GM06990 (cell line): Measurements from ENCODE around the gene FANCL.
"Not testable (repeated sequence)": the region's sequence is repeated elsewhere in the genome, so short reads cannot be mapped to it uniquely, and the experiment has no call there.

Experiments used
- DNase-seq: peaks from one replicate; pipeline ENCODE4 v3.0.0-alpha.2; 2011; ENCODE audit not compliant: insufficient read length; ENCODE audit errors: extremely low read depth
- H3K27me3 ChIP-seq: replicated peaks from 2 replicates; pipeline ENCODE4 v1.6.0; 2011; ENCODE audit warnings: low read length; ENCODE audit not compliant: control insufficient read depth, insufficient read depth
- H3K36me3 ChIP-seq: 2 replicates; pipeline ENCODE4 v1.5.1; 2011; ENCODE audit warnings: low read length; ENCODE audit not compliant: control insufficient read depth, insufficient read depth
- H3K4me3 ChIP-seq: replicated peaks from 2 replicates; pipeline ENCODE4 v1.5.1; 2011; ENCODE audit warnings: low read depth, mild to moderate bottlenecking, control low read depth, low read length
- TF ChIP-seq, protein P1 (sequence below): IDR thresholded peaks from 2 replicates; pipeline ENCODE4 v1.5.1; 2011; ENCODE audit warnings: low read length, control low read depth, mild to moderate bottlenecking, inconsistent platforms; ENCODE audit not compliant: insufficient read depth, poor library complexity, severe bottlenecking

Gene FANCL

DNA sequence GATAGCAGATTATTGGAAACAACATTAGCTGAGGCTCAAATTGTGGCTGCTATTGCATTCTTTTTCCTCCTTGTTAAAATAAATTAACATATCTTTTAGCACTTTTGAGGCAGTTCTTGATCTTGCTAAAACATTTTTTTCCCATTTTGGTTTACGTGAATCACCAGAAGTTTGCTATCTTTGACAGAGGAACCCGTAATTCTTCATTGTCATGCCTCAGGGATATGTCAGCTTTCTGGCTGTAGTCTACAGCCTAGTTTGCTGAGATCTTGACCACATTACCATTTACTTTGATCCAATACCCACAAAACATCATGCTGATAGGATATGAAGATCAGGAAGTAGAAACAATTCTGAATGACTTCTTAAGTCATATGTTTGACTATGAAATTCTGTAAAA is 25.1 kb upstream of the FANCL start:
- Histone ChIP-seq H3K4me3 (no peak overlapping the region), H3K36me3 (no peaks in the 10 kb centered on the region), H3K27me3 (no peaks in the 10 kb centered on the region)
- DNase-seq: no peak
- TF ChIP-seq, protein P1, sequence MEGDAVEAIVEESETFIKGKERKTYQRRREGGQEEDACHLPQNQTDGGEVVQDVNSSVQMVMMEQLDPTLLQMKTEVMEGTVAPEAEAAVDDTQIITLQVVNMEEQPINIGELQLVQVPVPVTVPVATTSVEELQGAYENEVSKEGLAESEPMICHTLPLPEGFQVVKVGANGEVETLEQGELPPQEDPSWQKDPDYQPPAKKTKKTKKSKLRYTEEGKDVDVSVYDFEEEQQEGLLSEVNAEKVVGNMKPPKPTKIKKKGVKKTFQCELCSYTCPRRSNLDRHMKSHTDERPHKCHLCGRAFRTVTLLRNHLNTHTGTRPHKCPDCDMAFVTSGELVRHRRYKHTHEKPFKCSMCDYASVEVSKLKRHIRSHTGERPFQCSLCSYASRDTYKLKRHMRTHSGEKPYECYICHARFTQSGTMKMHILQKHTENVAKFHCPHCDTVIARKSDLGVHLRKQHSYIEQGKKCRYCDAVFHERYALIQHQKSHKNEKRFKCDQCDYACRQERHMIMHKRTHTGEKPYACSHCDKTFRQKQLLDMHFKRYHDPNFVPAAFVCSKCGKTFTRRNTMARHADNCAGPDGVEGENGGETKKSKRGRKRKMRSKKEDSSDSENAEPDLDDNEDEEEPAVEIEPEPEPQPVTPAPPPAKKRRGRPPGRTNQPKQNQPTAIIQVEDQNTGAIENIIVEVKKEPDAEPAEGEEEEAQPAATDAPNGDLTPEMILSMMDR: no peak

DNA sequence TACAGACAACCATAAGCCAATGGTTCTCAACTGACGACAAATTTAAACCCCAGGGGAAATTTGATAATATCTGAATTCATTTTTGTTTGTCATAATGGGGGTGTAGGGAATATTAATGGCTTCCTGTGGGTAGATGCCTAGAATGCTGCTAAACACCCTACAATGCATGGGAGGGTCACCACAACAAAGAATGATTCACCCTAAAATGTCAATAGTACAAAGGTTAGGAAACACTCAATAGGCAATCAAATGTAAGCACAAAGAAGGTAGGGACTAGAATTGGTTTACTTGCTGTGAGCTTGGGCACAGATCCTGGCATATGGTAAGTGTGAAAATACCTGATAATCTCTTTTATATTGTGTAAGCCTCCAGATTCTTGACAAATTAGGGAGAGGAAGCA is 20.1 kb upstream of the FANCL start:
- H3K27me3 ChIP-seq: no peaks in the 10 kb centered on the region
- no peak for DNase-seq
- no peaks in the 10 kb centered on the region for H3K36me3 ChIP-seq
- no peak overlapping the region for H3K4me3 ChIP-seq
- TF ChIP-seq, protein P1: no peak

DNA sequence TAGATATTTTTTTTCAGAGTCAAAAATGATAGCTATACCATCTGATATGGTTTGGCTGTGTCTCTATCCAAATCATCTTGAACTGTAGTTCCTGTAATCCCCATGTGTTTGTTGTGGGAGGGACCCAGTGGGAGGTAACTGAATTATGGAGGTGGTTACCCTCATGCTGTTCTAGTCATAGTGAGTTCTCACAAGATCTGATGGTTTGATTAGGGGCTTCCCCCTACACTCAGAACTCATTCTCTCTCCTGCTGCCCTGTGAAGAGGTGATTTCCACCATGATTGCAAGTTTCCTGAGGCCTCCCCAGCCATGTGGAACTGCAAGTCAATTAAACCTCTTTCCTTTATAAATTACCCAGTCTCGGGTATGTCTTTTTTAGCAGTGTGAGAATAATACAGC is 17.3 kb upstream of the FANCL start:
- not testable (repeated sequence) for H3K27me3 ChIP-seq, H3K4me3 ChIP-seq, H3K36me3 ChIP-seq, DNase-seq

DNA sequence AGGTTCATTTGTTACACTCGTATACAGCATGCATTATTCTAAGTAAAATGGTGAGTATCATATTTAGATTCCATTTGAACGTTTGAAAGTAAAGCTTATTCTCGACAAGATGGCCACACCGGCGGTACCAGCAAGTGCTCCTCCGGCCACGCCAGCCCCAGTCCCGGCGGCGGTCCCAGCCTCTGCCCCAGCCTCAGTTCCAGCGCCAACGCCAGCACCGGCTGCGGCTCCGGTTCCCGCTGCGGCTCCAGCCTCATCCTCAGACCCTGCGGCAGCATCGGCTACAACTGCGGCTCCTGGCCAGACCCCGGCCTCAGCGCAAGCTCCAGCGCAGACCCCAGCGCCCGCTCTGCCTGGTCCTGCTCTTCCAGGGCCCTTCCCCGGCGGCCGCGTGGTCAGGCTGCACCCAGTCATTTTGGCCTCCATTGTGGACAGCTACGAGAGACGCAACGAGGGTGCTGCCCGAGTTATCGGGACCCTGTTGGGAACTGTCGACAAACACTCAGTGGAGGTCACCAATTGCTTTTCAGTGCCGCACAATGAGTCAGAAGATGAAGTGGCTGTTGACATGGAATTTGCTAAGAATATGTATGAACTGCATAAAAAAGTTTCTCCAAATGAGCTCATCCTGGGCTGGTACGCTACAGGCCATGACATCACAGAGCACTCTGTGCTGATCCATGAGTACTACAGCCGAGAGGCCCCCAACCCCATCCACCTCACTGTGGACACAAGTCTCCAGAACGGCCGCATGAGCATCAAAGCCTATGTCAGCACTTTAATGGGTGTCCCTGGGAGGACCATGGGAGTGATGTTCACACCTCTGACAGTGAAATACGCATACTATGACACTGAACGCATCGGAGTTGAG is 10.4 kb upstream of the FANCL start:
- DNase-seq, H3K36me3 ChIP-seq, H3K4me3 ChIP-seq, H3K27me3 ChIP-seq: not testable (repeated sequence)

DNA sequence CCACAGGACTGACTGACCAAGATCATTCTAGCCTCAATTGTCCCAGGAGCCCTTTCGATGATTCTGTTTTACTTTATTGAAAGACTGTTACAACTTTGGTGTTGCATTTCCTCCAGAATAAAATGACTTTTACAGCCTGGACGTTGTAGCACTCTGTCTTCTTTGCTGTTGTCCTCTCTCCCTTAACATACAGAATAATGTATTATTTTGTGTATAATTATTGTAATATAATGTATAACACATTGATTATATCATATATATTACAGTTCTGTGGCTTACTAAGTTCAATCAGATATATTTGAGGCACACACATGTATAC is 380 bp upstream of the FANCL start:
- Histone ChIP-seq H3K4me3 (peak overlapping the region; percentile 95), H3K36me3 (no peaks in the 10 kb centered on the region), H3K27me3 (no peaks in the 10 kb centered on the region)
- TF ChIP-seq, protein P1: no peak
- no peak for DNase-seq

DNA sequence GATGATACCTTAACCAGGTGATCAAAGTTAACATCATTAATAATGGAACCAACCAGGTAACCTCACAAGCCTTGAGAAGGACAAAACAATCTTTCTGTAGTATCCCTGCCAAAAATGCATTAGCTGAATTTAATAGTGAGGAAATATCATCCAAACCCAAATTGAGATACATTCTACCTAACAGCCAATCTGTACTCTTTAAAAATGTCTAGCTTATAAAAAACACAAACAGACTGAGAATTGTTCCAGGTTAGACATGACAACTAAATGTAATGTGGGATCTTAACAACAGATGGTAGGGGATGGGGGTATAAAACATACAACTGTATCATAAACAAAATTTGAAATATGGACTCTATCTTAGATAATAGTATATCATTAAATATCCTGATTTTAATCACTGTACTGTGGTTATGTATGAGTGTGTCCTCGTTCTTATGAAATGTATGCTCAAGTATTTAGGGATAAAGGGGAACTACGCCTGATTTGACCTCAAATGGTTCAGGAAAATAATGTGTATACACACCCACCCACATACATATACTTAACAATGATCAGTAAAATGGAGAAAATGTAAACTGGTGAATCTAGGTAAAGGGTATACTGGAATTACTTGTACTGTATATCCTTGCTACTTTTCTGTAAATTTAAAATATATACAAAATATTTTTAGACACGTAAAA is 1.7 kb downstream of the FANCL start:
- Histone ChIP-seq H3K4me3 (peak overlapping the region; percentile 95), H3K27me3 (no peaks in the 10 kb centered on the region), H3K36me3 (no peaks in the 10 kb centered on the region)
- TF ChIP-seq, protein P1: no peak
- DNase-seq: no peak
